HL-60/S4 treated with phorbol 12-myristate 13-acetate at 8.2 ng/mL for 4 days and 3 days (cell line): Measurements from ENCODE around the gene TBL2.
"Not testable (repeated sequence)": the region's sequence is repeated elsewhere in the genome, so short reads cannot be mapped to it uniquely, and the experiment has no call there.

Experiments used
- in situ Hi-C: fragments of 300-500 bp; cut with MboI; formaldehyde crosslinking; loops from 2 replicates; pipeline ENCODE4 v1.15.0; 2022; ENCODE audit warnings: low sequenced_read_pairs

The TBL2 gene

GRCh38 chr7:73537051-73537450 lies 41.3 kb downstream of the TBL2 start:
- in situ Hi-C loops = no loop called here

- in situ Hi-C loops = no loop called here
Observed at GRCh38 chr7:73536479-73536878, 41.9 kb downstream of the TBL2 start.

GRCh38 chr7:73535918-73536317 lies 42.5 kb downstream of the TBL2 start:
- in situ Hi-C loops = not testable (repeated sequence)

GRCh38 chr7:73533742-73534141 lies 44.6 kb downstream of the TBL2 start:
- in situ Hi-C loops = no loop called here

GRCh38 chr7:73532224-73532623 lies 46.2 kb downstream of the TBL2 start:
- in situ Hi-C loops = no loop called here

GRCh38 chr7:73530800-73531199 lies 47.6 kb downstream of the TBL2 start:
- in situ Hi-C loops = no loop called here

GRCh38 chr7:73526896-73527821 lies 51.2 kb downstream of the TBL2 start:
- in situ Hi-C loops = no loop called here

- in situ Hi-C loops = not testable (repeated sequence)
Observed at GRCh38 chr7:73526158-73526494, 52.3 kb downstream of the TBL2 start.

GRCh38 chr7:73522105-73522872 lies 56.1 kb downstream of the TBL2 start, which contains the start of gene BAZ1B:
Gene BAZ1B, minus strand, starts transcription at chr7:73522293. Its CDS starts 360 bp downstream, at chr7:73521933.
- in situ Hi-C loops = no loop called here

GRCh38 chr7:73521636-73522104 lies 56.7 kb downstream of the TBL2 start:
- in situ Hi-C loops = no loop called here

GRCh38 chr7:73520673-73521635 lies 57.4 kb downstream of the TBL2 start:
- in situ Hi-C loops = no loop called here

GRCh38 chr7:73519867-73520672 lies 58.3 kb downstream of the TBL2 start:
- in situ Hi-C loops = no loop called here

- in situ Hi-C loops = no loop called here
Observed at GRCh38 chr7:73518470-73518869, 59.9 kb downstream of the TBL2 start.
